HG02571 (cell line): ENCODE data around the gene TRAPPC1.

Source experiments
- ATAC-seq: cut with Tn5 transposase; IDR thresholded peaks from one replicate; pipeline ENCODE4 v1.9.1; 2021; ENCODE audit warnings: mild to moderate bottlenecking, moderate library complexity; ENCODE audit not compliant: unreplicated experiment

Gene TRAPPC1

GRCh38 chr17:7881276-7882054 is 50.3 kb downstream of the TRAPPC1 start:
- ATAC-seq, result no peak
